GM20000 (cell line): Measurements from ENCODE around the gene RNF19B.

Experiments
- DNase-seq: peaks from one replicate; pipeline ENCODE4 v3.0.0; 2012; ENCODE audit warnings: low spot score
- CTCF ChIP-seq: IDR thresholded peaks from 2 replicates; pipeline ENCODE4 v1.5.1; 2012; ENCODE audit warnings: mild to moderate bottlenecking, control low read depth; ENCODE audit errors: extremely low read depth, missing control alignments

The RNF19B gene

GRCh38 chr1:32888134-32888533 lies 76.5 kb downstream of the RNF19B start:
- TF ChIP-seq CTCF, result no peak
- DNase-seq, result no peak

- TF ChIP-seq CTCF, result no peak
- no peak for DNase-seq
These were observed 77.0 kb downstream of the RNF19B start for GRCh38 chr1:32887623-32888022.

- no peak for DNase-seq
- no peak for TF ChIP-seq CTCF
These were observed 77.7 kb downstream of the RNF19B start for GRCh38 chr1:32886828-32887414.
